D341Med (cell line): Measurements from ENCODE around the gene BMP8B.
"Not testable (repeated sequence)": the region's sequence is repeated elsewhere in the genome, so short reads cannot be mapped to it uniquely, and the experiment has no call there.

Experiments
- DNase-seq: peaks from one replicate; pipeline ENCODE4 v3.0.0; 2012; ENCODE audit warnings: low spot score

BMP8B gene

GRCh38 chr1:39777896-39778295, 10.8 kb downstream of the BMP8B start:
- DNase-seq, result not testable (repeated sequence)

- DNase-seq, result no peak
Observed at GRCh38 chr1:39777306-39777705, 11.4 kb downstream of the BMP8B start.

GRCh38 chr1:39776886-39777285, 11.8 kb downstream of the BMP8B start:
- no peak for DNase-seq

GRCh38 chr1:39776400-39776713, 12.3 kb downstream of the BMP8B start:
- DNase-seq, result no peak

GRCh38 chr1:39775676-39776399, 12.8 kb downstream of the BMP8B start:
- not testable (repeated sequence) for DNase-seq

GRCh38 chr1:39775141-39775540, 13.5 kb downstream of the BMP8B start:
- not testable (repeated sequence) for DNase-seq

GRCh38 chr1:39773369-39773979, 15.2 kb downstream of the BMP8B start:
- not testable (repeated sequence) for DNase-seq

GRCh38 chr1:39771022-39771532, 17.6 kb downstream of the BMP8B start, which contains the start of gene OXCT2:
TSS of gene OXCT2 (minus strand) at chr1:39771348. CDS start at chr1:39771255, 93 bp downstream.
- not testable (repeated sequence) for DNase-seq

GRCh38 chr1:39770100-39771021, 18.3 kb downstream of the BMP8B start:
- not testable (repeated sequence) for DNase-seq

GRCh38 chr1:39769502-39769901, 19.2 kb downstream of the BMP8B start:
- DNase-seq, result not testable (repeated sequence)

GRCh38 chr1:39766466-39766865, 22.2 kb downstream of the BMP8B start:
- DNase-seq, result not testable (repeated sequence)

GRCh38 chr1:39764512-39764911, 24.2 kb downstream of the BMP8B start:
- DNase-seq, result not testable (repeated sequence)

GRCh38 chr1:39763619-39764374, 24.9 kb downstream of the BMP8B start:
- DNase-seq, result not testable (repeated sequence)

GRCh38 chr1:39762550-39763540, 25.8 kb downstream of the BMP8B start:
- no peak for DNase-seq

- no peak for DNase-seq
Observed at GRCh38 chr1:39761557-39762260, 27.0 kb downstream of the BMP8B start.

- DNase-seq, result no peak
Observed at GRCh38 chr1:39761016-39761415, 27.6 kb downstream of the BMP8B start.

GRCh38 chr1:39760074-39761008, 28.3 kb downstream of the BMP8B start:
- no peak for DNase-seq

GRCh38 chr1:39759436-39759726, 29.3 kb downstream of the BMP8B start:
- DNase-seq, result no peak
